Measurements from ENCODE around the gene CIRBP.

Gene CIRBP

GRCh38 chr19:1269065-1269477, at the start of gene CIRBP:
TSS of gene CIRBP (plus strand) at chr19:1269332. CDS start at chr19:1270934, 1,602 bp downstream.
- DNase-seq: peak; percentile 99

- DNase-seq: no peak
Measured at GRCh38 chr19:1219786-1220476, 49.2 kb upstream of the CIRBP start.

DNA sequence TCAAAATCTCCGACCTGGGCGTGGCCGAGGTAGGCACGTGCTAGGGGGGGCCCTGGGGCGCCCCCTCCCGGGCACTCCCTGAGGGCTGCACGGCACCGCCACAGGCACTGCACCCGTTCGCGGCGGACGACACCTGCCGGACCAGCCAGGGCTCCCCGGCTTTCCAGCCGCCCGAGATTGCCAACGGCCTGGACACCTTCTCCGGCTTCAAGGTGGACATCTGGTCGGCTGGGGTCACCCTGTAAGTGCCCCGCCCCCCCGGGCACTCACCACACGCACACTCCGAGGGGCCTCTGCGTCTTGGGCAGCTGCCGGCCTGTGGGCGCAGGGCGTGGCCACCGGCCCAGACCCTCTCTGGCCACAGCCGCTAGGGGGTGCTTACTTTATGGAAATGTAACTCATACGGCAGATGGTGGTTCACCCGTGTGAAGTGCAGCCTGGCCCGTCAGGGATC, 48.6 kb upstream of the CIRBP start:
- no peak for DNase-seq

GRCh38 chr19:1220976-1221903, 47.9 kb upstream of the CIRBP start:
- DNase-seq: no peak

GRCh38 chr19:1221904-1222255, 47.3 kb upstream of the CIRBP start:
- no peak for DNase-seq

GRCh38 chr19:1222394-1222793, 46.7 kb upstream of the CIRBP start:
- no peak for DNase-seq

- DNase-seq: no peak
Measured at GRCh38 chr19:1223018-1223855, 45.9 kb upstream of the CIRBP start.

DNA sequence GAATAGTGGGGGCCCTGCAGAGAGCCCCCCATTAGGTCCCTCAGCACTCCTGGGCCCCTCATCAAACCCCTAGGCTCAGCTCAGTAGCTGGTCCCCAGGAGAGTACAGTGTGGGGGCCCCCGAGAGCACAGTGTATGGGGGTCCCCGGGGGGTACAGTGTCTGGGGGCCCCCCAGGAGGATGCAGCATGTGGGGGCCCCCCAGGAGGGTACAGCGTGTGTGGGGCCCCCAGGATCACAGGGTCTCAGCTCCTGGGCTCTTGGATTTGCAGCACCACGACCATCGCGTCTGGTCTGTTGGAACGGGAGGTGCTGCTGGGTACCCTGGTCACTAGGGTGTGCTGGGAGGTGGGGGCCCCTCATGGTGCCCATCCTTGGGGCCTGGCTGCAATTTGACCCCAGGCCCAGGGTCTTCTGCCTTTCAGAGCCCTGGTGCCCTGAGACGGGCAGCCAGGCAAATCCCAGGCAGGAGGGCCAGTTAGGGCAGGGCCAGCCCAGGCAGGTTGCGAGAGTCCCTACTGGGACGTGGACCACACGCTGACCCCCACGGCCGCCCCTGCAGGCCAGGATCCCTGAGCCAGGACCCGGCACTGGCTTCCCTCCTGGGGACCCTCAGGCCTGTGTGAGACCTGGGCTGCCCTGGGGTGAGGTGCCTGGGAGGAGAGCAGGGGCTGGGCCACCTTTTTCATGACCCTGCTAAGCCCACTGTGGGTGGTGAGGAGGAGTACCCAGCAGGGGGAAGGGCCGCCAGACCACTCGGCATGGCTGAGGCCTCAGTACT, 44.9 kb upstream of the CIRBP start:
- DNase-seq: no peak

- DNase-seq: no peak
Measured at GRCh38 chr19:1224847-1225246, 44.3 kb upstream of the CIRBP start.

GRCh38 chr19:1225440-1226226, 43.5 kb upstream of the CIRBP start:
- no peak for DNase-seq

- no peak for DNase-seq
Measured at GRCh38 chr19:1226227-1226518, 43.0 kb upstream of the CIRBP start.

DNA sequence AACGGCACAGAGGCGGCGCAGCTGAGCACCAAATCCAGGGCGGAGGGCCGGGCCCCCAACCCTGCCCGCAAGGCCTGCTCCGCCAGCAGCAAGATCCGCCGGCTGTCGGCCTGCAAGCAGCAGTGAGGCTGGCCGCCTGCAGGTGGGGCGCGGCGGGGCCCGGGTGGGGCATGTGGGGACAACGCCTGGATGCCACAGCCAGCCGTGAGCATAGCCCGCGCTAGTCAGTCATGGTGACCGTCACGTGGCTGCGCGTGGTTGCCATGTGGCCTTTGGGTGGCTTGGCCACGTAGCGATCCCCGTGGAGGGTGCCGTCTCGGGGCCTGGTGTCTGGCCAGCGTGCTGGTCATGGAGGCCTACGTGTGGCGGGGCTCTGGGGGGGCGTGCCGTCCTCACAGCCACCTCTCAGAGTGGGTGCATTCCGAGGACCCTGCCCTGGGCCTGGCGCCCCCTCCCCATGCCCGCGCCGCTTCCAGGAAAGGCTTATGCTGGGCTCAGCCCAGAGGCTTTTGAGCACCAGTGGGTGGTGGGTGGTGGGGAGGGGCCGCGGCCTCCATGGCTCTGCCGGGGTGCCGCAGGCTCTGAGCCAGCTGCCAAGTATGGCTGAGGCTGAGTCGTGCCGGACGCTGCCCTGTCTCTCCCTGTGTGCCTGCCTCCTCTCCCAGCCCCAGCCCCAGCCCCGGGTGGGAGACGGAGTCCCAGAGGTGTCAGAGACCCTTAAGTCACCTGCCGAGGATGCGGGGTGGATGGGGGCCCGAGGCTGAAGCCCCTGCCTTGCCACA, 42.4 kb upstream of the CIRBP start:
- no peak for DNase-seq

DNA sequence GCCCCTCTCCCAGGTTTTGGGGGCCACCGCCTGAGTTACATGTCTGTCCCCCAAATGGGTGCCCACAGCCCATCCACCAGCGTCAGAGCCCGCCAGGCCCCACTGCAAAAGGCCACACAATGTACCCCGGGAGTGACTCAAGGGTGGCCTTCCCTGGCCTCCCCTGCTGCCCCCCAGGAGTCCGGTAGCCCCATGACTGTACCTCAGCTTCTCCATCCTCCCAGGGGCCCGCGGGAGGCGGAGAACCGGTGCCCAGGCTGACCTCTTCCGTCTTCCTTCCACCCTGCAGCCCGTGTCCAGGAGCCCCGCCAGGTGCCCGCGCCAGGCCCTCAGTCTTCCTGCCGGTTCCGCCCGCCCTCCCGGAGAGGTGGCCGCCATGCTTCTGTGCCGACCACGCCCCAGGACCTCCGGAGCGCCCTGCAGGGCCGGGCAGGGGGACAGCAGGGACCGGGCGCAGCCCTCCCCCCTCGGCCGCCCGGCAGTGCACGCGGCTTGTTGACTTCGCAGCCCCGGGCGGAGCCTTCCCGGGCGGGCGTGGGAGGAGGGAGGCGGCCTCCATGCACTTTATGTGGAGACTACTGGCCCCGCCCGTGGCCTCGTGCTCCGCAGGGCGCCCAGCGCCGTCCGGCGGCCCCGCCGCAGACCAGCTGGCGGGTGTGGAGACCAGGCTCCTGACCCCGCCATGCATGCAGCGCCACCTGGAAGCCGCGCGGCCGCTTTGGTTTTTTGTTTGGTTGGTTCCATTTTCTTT, 41.7 kb upstream of the CIRBP start:
- no peak for DNase-seq

- no peak for DNase-seq
Measured at GRCh38 chr19:1228161-1228957, 40.8 kb upstream of the CIRBP start.

GRCh38 chr19:1229056-1229923, 39.8 kb upstream of the CIRBP start:
- no peak for DNase-seq

DNA sequence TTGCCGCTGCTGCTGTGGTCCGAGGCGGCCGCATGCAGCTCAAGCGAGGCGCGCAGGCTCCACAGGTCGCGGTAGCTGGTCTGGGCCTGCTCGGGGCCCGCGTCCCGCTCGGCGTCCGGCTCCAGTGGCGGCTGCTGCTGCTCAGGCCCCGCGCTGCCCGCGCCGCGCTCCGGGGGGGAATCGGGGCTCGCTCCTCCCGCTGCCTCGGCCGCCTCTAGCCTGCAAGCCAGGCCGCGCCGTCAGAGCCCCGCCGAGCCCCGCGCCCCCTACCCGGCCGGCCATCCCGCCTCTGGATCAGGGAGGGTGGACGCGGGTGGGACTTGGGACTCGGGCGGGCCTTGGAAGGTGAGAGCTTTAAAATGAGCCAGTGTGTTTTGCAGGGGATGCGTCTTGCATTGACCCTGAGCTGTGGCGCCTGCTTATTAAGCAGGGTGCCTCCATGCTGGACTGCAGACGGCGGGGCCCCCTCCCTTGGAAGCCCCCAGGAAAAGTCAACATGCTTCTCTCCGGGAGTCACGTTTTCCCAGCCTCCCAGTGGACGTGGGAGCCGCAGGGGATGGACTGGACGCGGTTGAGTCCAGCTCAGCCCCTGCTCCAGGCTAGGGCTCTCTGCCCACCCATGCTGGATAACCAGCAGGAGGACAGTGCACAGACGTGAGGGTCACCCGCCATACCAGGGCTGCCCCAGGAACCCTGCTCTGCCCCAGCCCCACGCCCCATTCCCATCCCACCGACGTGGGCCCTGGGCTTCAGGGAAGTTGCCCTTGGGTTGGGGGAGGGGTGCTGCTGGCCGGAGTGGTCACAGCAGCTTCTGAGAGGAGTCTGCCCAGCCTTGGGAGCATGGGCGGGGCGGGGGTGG, 39.0 kb upstream of the CIRBP start:
- DNase-seq: no peak

GRCh38 chr19:1230783-1231489, 38.2 kb upstream of the CIRBP start:
- DNase-seq: no peak

All from activated naive CD4-positive, alpha-beta T cell treated with anti-CD3 and anti-CD28 coated beads, Interleukin-2, amount 50 U/mL, for 16 hours (primary cell).